GM12874 (cell line): Measurements from ENCODE around the gene POLR1G.

Source experiments
- TF ChIP-seq, protein P1 (sequence below): IDR thresholded peaks from 2 replicates; pipeline ENCODE4 v1.5.1; 2011; ENCODE audit warnings: low read depth, mild to moderate bottlenecking, control low read depth, low read length, moderate library complexity; ENCODE audit not compliant: insufficient read depth

The POLR1G gene

GRCh38 chr19:45406226-45407090, at the start of gene POLR1G:
Gene POLR1G (plus strand): TSS chr19:45406644. CDS start chr19:45406697, 53 bp downstream.
- TF ChIP-seq, protein P1, sequence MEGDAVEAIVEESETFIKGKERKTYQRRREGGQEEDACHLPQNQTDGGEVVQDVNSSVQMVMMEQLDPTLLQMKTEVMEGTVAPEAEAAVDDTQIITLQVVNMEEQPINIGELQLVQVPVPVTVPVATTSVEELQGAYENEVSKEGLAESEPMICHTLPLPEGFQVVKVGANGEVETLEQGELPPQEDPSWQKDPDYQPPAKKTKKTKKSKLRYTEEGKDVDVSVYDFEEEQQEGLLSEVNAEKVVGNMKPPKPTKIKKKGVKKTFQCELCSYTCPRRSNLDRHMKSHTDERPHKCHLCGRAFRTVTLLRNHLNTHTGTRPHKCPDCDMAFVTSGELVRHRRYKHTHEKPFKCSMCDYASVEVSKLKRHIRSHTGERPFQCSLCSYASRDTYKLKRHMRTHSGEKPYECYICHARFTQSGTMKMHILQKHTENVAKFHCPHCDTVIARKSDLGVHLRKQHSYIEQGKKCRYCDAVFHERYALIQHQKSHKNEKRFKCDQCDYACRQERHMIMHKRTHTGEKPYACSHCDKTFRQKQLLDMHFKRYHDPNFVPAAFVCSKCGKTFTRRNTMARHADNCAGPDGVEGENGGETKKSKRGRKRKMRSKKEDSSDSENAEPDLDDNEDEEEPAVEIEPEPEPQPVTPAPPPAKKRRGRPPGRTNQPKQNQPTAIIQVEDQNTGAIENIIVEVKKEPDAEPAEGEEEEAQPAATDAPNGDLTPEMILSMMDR = no peak

- TF ChIP-seq, protein P1 = no peak
Measured at GRCh38 chr19:45356760-45357444, 49.5 kb upstream of the POLR1G start.

GRCh38 chr19:45357445-45357783, 49.0 kb upstream of the POLR1G start:
- TF ChIP-seq, protein P1 = no peak

DNA sequence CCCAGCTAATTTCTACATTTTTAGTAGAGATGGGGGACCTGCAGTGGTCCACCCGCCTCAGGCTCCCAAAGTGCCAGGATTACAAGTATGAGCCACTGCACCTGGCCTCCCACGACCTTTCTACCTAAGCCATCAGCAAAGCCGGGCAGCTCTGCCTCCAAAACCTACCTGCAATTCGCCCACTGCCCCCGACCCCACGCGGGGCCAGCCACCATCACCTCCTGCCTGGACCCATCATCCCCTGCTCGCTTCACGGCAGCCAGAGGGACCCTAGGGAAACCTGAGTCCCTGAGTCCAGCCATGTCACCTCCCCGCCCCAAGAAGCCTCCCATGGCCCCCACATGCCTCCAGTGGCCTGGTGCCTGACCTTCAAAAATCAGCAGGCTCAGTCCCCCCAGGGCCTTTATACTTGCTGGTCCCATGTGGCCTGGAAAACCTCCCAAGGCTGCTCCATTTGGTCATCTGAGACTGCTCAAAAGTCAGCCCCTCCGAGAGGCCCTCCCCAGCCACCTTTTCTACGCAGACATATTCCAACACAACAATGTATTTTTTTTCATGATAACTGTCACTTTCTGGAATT, 48.1 kb upstream of the POLR1G start:
- TF ChIP-seq, protein P1 = no peak

GRCh38 chr19:45361608-45362007, 44.8 kb upstream of the POLR1G start:
- TF ChIP-seq, protein P1 = no peak

DNA sequence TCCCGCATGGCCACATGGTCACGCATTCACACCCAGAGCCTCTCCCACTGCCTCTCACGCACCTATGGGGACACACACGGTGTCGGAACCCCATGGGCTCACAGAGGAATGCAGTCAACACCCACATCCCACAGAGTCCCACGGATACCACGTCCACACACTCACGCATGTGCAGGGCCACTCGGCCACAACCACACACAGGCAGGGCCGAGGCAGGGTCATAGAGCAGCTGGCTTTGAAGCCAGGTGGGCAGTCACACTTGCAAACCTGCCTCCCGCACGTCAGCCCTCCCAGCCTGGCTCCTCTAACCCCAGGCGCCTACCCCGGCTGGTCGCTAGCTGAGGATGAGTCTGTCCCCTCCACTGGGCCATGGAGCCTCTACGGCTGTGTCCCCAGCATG, 44.2 kb upstream of the POLR1G start:
- TF ChIP-seq, protein P1 = no peak

DNA sequence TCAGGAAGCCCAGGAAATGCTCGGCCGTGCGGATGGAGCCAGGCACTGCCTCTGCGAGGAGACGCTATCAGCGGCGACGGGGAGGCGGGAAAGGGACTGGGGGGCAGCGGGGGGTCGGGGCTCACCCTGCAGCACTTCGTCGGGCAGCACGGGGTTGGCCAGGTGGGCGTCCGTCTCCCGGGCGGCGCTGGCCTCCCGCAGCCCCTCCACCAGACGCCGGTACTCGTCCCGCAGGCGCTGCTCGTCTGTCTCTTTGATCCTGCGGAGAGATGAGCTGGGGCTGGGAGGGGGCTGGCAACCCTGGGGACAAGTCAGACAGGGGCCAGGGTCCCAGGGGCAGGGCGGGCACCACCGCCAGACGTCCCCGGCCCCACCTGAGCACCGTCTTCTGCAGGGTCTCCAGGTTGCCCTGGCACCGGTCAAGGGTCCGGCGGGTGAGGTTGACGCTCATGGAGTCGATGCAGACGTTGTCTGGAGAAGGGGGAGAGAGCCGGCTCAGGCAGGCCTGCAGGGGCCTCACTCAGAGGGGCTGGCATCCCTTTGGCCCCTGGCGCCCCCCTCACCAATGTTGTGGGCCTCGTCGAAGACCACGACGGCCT, 42.5 kb upstream of the POLR1G start:
- TF ChIP-seq, protein P1 = no peak
